Endothelial cell (in vitro differentiated cells): ENCODE data around the gene YRDC. TPM values are rescaled to one million over a fixed set of nuclear protein-coding genes. Genes with fewer than 3 reads are reported as not detected.

Experiments
- DNase-seq: peaks from one replicate; pipeline ENCODE4 v3.0.0; 2021; ENCODE audit warnings: low spot score
- H3K27ac Mint-ChIP-seq: one replicate; pipeline ENCODE4 v1.8.0; 2021; ENCODE audit warnings: mixed read lengths, inconsistent platforms; ENCODE audit not compliant: unreplicated experiment
- H3K27me3 Mint-ChIP-seq: one replicate; pipeline ENCODE4 v1.8.0; 2021; ENCODE audit warnings: mild to moderate bottlenecking, moderate library complexity, mixed read lengths, inconsistent platforms; ENCODE audit not compliant: unreplicated experiment
- H3K36me3 Mint-ChIP-seq: one replicate; pipeline ENCODE4 v1.8.0; 2021; ENCODE audit warnings: mild to moderate bottlenecking, low read depth, mixed read lengths, inconsistent platforms; ENCODE audit not compliant: unreplicated experiment
- H3K4me1 Mint-ChIP-seq: one replicate; pipeline ENCODE4 v1.8.0; 2021; ENCODE audit warnings: mild to moderate bottlenecking, mixed read lengths, inconsistent platforms; ENCODE audit not compliant: unreplicated experiment
- H3K4me3 Mint-ChIP-seq: one replicate; pipeline ENCODE4 v1.8.0; 2021; ENCODE audit warnings: mild to moderate bottlenecking, mixed read lengths, inconsistent platforms; ENCODE audit not compliant: unreplicated experiment
- H3K9me3 Mint-ChIP-seq: one replicate; pipeline ENCODE4 v1.8.0; 2021; ENCODE audit warnings: mixed read lengths, inconsistent platforms; ENCODE audit not compliant: unreplicated experiment
- CTCF ChIP-seq: fragments of 200-600 bp; sonication (generic); IDR thresholded peaks from one replicate; pipeline ENCODE4 v1.5.0; 2021; ENCODE audit warnings: antibody characterized with exemption; ENCODE audit not compliant: unreplicated experiment
- total RNA-seq: library from RNA; stranded (reverse); fragmentation: NEBNext Ultra II Directional; extraction: Animal tissue kit (Norgen Biotek cat#: 25700); gene quantifications from one replicate; pipeline ENCODE4 v1.2.1, GENCODE V29; 2021; ENCODE audit not compliant: unreplicated experiment

Gene YRDC
- total RNA-seq, 1 donor from 2014 or later: 11.9 TPM

- Mint-ChIP-seq H3K4me3 (no peak overlapping the region), H3K27ac (no peak overlapping the region), H3K36me3 (peaks cover 21% of the 10 kb centered on the region), H3K27me3 (peaks cover 3% of the 10 kb centered on the region), H3K9me3 (no peaks in the 10 kb centered on the region), H3K4me1 (no peaks in the 10 kb centered on the region)
- no peak for TF ChIP-seq CTCF
- DNase-seq: no peak
Measured at GRCh38 chr1:37831809-37832208, 23.8 kb upstream of the YRDC start.

- Mint-ChIP-seq H3K4me1 (no peaks in the 10 kb centered on the region), H3K9me3 (no peaks in the 10 kb centered on the region), H3K4me3 (no peak overlapping the region), H3K27me3 (peaks cover 3% of the 10 kb centered on the region), H3K36me3 (peaks cover 21% of the 10 kb centered on the region), H3K27ac (no peak overlapping the region)
- no peak for DNase-seq
- no peak for TF ChIP-seq CTCF
Measured at GRCh38 chr1:37831109-37831508, 23.1 kb upstream of the YRDC start.

GRCh38 chr1:37828410-37829074, 20.5 kb upstream of the YRDC start:
- Mint-ChIP-seq H3K27me3 (peaks cover 2% of the 10 kb centered on the region), H3K36me3 (peaks cover 11% of the 10 kb centered on the region), H3K4me1 (no peaks in the 10 kb centered on the region), H3K27ac (no peak overlapping the region), H3K4me3 (no peak overlapping the region), H3K9me3 (no peaks in the 10 kb centered on the region)
- TF ChIP-seq CTCF: no peak
- no peak for DNase-seq

GRCh38 chr1:37825506-37825905, 17.5 kb upstream of the YRDC start:
- no peak for DNase-seq
- Mint-ChIP-seq H3K4me3 (no peak overlapping the region), H3K4me1 (no peaks in the 10 kb centered on the region), H3K36me3 (peaks cover 18% of the 10 kb centered on the region), H3K27ac (no peak overlapping the region), H3K9me3 (no peaks in the 10 kb centered on the region), H3K27me3 (no peaks in the 10 kb centered on the region)
- no peak for TF ChIP-seq CTCF

GRCh38 chr1:37824001-37824400, 16.0 kb upstream of the YRDC start:
- no peaks in the 10 kb centered on the region for H3K9me3 Mint-ChIP-seq
- no peak overlapping the region for H3K4me3 Mint-ChIP-seq
- no peak overlapping the region for H3K27ac Mint-ChIP-seq
- peaks cover 1% of the 10 kb centered on the region for H3K27me3 Mint-ChIP-seq
- DNase-seq: no peak
- no peaks in the 10 kb centered on the region for H3K4me1 Mint-ChIP-seq
- H3K36me3 Mint-ChIP-seq: peaks cover 18% of the 10 kb centered on the region
- no peak for TF ChIP-seq CTCF
